Colonic mucosa (tissue), 4 donors: Measurements from ENCODE around the gene OLFML2A. TPM values are rescaled to one million over a fixed set of nuclear protein-coding genes. Genes with fewer than 3 reads are reported as not detected.

Experiments used
- DNase-seq: peaks from one replicate; pipeline ENCODE4 v3.0.0-alpha.2; 2020
- H3K27ac ChIP-seq: fragments of 200-600 bp; one replicate; pipeline ENCODE4 v1.8.0; 2021
- H3K27me3 ChIP-seq: fragments of 200-600 bp; one replicate; pipeline ENCODE4 v1.8.0; 2021
- H3K36me3 ChIP-seq: fragments of 200-600 bp; one replicate; pipeline ENCODE4 v1.8.0; 2021
- H3K4me1 ChIP-seq: fragments of 200-600 bp; one replicate; pipeline ENCODE4 v1.8.0; 2021; ENCODE audit warnings: mild to moderate bottlenecking
- H3K4me3 ChIP-seq: fragments of 200-600 bp; one replicate; pipeline ENCODE4 v1.8.0; 2021
- H3K9ac ChIP-seq, 2 donors: one replicate each; pipeline ENCODE4 v1.7.0; 2013; ENCODE audit warnings: control low read depth in 2 of 2, low read depth in 2 of 2, low read length in 2 of 2
- H3K9me3 ChIP-seq: fragments of 200-600 bp; one replicate; pipeline ENCODE4 v1.8.0; 2021
- CTCF ChIP-seq: fragments of 200-600 bp; IDR thresholded peaks from one replicate; pipeline ENCODE4 v1.8.0; 2022; ENCODE audit warnings: antibody characterized with exemption, mild to moderate bottlenecking
- intact Hi-C: fragments of 100-400 bp; cut with DNase I; formaldehyde crosslinking; loops from one replicate; pipeline ENCODE4 v1.14.1; 2022
- total RNA-seq, 2 donors: library from RNA; stranded (reverse); fragmentation: NEBNext Ultra II Directional in 1 of 2; extraction: Animal tissue kit (Norgen Biotek cat#: 25700) in 1 of 2; gene quantifications; one replicate each; pipeline ENCODE4 v1.2.1, GENCODE V29; 2021
- donor health status: healthy.
- donor health status: DM: no; HTN: no; CAD: no.
- donor health status: DM: no; HTN: no; CAD: no.

OLFML2A gene
- total RNA-seq, 2 donors from 2014 or later: 2.9 to 12.1 TPM

GRCh38 chr9:124789531-124789930 is 12.6 kb downstream of the OLFML2A start:
- no peak for DNase-seq
- Histone ChIP-seq H3K27me3 (no peaks in the 10 kb centered on the region), H3K4me1 (no peaks in the 10 kb centered on the region), H3K4me3 (no peak overlapping the region), H3K9ac (no peak overlapping the region), H3K36me3 (no peaks in the 10 kb centered on the region), H3K27ac (no peak overlapping the region), H3K9me3 (no peaks in the 10 kb centered on the region)
- intact Hi-C loops: no loop called here
- no peak for TF ChIP-seq CTCF

GRCh38 chr9:124790301-124790700 is 13.4 kb downstream of the OLFML2A start:
- H3K27ac ChIP-seq: no peak overlapping the region
- H3K9ac ChIP-seq: no peak overlapping the region
- DNase-seq: no peak
- no peaks in the 10 kb centered on the region for H3K27me3 ChIP-seq
- H3K9me3 ChIP-seq: no peaks in the 10 kb centered on the region
- H3K36me3 ChIP-seq: no peaks in the 10 kb centered on the region
- H3K4me3 ChIP-seq: no peak overlapping the region
- intact Hi-C loops: no loop called here
- no peaks in the 10 kb centered on the region for H3K4me1 ChIP-seq
- TF ChIP-seq CTCF: no peak

- intact Hi-C loops: no loop called here
- Histone ChIP-seq H3K36me3 (no peaks in the 10 kb centered on the region), H3K27ac (no peak overlapping the region), H3K9ac (no peak overlapping the region), H3K9me3 (no peaks in the 10 kb centered on the region), H3K4me3 (no peak overlapping the region), H3K4me1 (no peaks in the 10 kb centered on the region), H3K27me3 (no peaks in the 10 kb centered on the region)
- DNase-seq: no peak
- TF ChIP-seq CTCF: no peak
Observed at GRCh38 chr9:124790801-124791505, 14.0 kb downstream of the OLFML2A start.

GRCh38 chr9:124792257-124793014 is 15.5 kb downstream of the OLFML2A start:
- no peak for TF ChIP-seq CTCF
- no peaks in the 10 kb centered on the region for H3K36me3 ChIP-seq
- H3K9me3 ChIP-seq: no peaks in the 10 kb centered on the region
- intact Hi-C loops: no loop called here
- no peak overlapping the region for H3K27ac ChIP-seq
- no peak overlapping the region for H3K4me3 ChIP-seq
- no peak for DNase-seq
- no peaks in the 10 kb centered on the region for H3K4me1 ChIP-seq
- H3K27me3 ChIP-seq: no peaks in the 10 kb centered on the region
- no peak overlapping the region for H3K9ac ChIP-seq

- no peaks in the 10 kb centered on the region for H3K36me3 ChIP-seq
- no peak for TF ChIP-seq CTCF
- H3K4me1 ChIP-seq: no peaks in the 10 kb centered on the region
- H3K4me3 ChIP-seq: no peak overlapping the region
- H3K27me3 ChIP-seq: no peaks in the 10 kb centered on the region
- intact Hi-C loops: no loop called here
- H3K9ac ChIP-seq: no peak overlapping the region
- no peak for DNase-seq
- no peak overlapping the region for H3K27ac ChIP-seq
- no peaks in the 10 kb centered on the region for H3K9me3 ChIP-seq
Observed at GRCh38 chr9:124793015-124793541, 16.1 kb downstream of the OLFML2A start.
